ENCODE measurements around the gene CLDN20.
"Not testable (repeated sequence)": the region's sequence is repeated elsewhere in the genome, so short reads cannot be mapped to it uniquely, and the experiment has no call there.

Gene CLDN20

DNA sequence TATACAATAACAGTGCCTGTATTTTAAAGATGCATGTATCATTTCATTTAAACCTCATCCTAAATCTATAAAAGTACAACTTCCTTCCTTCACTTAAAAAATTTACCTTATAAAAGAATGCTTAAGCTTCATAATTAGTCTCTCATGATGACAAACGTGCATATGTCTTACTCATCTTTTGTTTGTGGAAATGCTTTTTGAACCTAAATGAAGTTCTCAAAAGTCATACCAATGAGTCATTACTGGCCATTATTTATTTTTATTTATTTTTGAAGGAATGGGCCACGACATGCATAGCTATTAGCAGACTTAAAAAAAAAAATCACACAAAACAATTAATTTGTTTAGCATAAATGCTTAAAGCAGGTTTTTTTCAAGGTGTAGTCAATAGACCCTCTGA is 46.8 kb downstream of the CLDN20 start:
- H3K9me2 ChIP-seq (replicated peaks; ENCODE audit: insufficient read depth, low read length): no peaks in the 10 kb centered on the region
- peaks cover 54% of the 10 kb centered on the region for H3K36me3 ChIP-seq (ENCODE audit: low read length)
- no peaks in the 10 kb centered on the region for H3K9me3 ChIP-seq (ENCODE audit: insufficient read depth, low read length)
- no peak overlapping the region for H3K4me3 ChIP-seq (ENCODE audit: insufficient read depth, low read length, poor library complexity, severe bottlenecking)
- H3K27ac ChIP-seq (ENCODE audit: low read depth, low read length): no peak overlapping the region
- no peaks in the 10 kb centered on the region for H3K27me3 ChIP-seq (ENCODE audit: low read length)
- H3K4me2 ChIP-seq (ENCODE audit: low read depth, low read length, poor library complexity, severe bottlenecking): no peak overlapping the region
- H3K9ac ChIP-seq (ENCODE audit: low read length): no peak overlapping the region
- H3F3A ChIP-seq (ENCODE audit: insufficient read depth): peaks cover 28% of the 10 kb centered on the region
- H2AFZ ChIP-seq (ENCODE audit: low read depth, low read length, severe bottlenecking): no peak overlapping the region
- peaks cover 60% of the 10 kb centered on the region for H3K79me2 ChIP-seq (ENCODE audit: insufficient read depth, low read length)
- TF ChIP-seq EZH2phosphoT487 (conservative IDR thresholded peaks at IDR 0.05; ENCODE audit: low read length): no peak
- TF ChIP-seq, protein P1, sequence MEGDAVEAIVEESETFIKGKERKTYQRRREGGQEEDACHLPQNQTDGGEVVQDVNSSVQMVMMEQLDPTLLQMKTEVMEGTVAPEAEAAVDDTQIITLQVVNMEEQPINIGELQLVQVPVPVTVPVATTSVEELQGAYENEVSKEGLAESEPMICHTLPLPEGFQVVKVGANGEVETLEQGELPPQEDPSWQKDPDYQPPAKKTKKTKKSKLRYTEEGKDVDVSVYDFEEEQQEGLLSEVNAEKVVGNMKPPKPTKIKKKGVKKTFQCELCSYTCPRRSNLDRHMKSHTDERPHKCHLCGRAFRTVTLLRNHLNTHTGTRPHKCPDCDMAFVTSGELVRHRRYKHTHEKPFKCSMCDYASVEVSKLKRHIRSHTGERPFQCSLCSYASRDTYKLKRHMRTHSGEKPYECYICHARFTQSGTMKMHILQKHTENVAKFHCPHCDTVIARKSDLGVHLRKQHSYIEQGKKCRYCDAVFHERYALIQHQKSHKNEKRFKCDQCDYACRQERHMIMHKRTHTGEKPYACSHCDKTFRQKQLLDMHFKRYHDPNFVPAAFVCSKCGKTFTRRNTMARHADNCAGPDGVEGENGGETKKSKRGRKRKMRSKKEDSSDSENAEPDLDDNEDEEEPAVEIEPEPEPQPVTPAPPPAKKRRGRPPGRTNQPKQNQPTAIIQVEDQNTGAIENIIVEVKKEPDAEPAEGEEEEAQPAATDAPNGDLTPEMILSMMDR (IDR thresholded peaks at IDR 0.05; ENCODE audit: insufficient read depth, low read length, poor library complexity, severe bottlenecking): no peak
- H4K20me1 ChIP-seq (ENCODE audit: low read depth, low read length): no peaks in the 10 kb centered on the region

DNA sequence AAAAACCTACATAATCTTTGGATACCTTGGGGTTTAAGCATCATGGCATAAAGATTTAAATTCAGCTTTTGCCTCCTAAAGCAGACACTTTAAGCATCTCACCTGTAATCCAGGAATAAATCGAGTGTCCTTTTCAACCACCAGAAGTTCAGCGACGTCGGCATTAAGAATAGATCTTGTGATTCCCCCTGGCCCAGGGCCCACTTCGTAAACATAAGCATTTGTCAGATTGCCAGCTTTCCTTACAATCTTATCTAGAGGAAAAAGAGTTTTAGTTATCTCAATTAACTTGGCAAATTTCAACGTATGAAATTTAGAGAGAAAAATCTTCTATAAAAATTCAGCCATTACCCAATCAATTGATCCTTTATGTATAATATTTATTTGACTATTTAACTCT is 47.3 kb downstream of the CLDN20 start:
- Histone ChIP-seq H4K20me1 (ENCODE audit: low read depth, low read length) (no peaks in the 10 kb centered on the region), H3K9ac (ENCODE audit: low read length) (no peak overlapping the region), H3K36me3 (ENCODE audit: low read length) (peaks cover 49% of the 10 kb centered on the region), H3K4me3 (ENCODE audit: insufficient read depth, low read length, poor library complexity, severe bottlenecking) (no peak overlapping the region), H3K79me2 (ENCODE audit: insufficient read depth, low read length) (peaks cover 55% of the 10 kb centered on the region), H3K9me3 (ENCODE audit: insufficient read depth, low read length) (no peaks in the 10 kb centered on the region), H3K27ac (ENCODE audit: low read depth, low read length) (no peak overlapping the region), H3K9me2 (replicated peaks; ENCODE audit: insufficient read depth, low read length) (no peaks in the 10 kb centered on the region), H2AFZ (ENCODE audit: low read depth, low read length, severe bottlenecking) (no peak overlapping the region), H3K4me2 (ENCODE audit: low read depth, low read length, poor library complexity, severe bottlenecking) (no peak overlapping the region), H3K27me3 (ENCODE audit: low read length) (no peaks in the 10 kb centered on the region), H3F3A (ENCODE audit: insufficient read depth) (peaks cover 28% of the 10 kb centered on the region)
- TF ChIP-seq, protein P1 (IDR thresholded peaks at IDR 0.05; ENCODE audit: insufficient read depth, low read length, poor library complexity, severe bottlenecking): no peak
- no peak for TF ChIP-seq EZH2phosphoT487 (conservative IDR thresholded peaks at IDR 0.05; ENCODE audit: low read length)

DNA sequence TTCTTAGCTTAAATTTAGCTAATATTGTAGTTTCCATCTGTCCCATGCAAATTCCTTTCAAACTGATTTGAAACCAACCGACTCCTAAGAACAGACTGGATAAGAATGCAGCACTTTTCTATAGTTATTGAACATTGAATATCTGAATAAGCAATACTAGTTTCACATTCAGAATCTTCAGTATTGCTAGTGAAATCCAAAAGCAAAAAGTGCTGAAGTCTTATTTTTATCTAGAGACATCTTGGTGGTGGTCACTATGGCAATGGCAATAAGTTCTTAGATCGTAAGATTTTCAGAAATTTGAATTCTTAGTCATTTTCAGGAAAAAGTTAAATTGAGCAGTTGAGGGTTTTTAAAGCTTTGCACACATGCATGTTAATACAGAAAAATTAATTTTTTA is 47.8 kb downstream of the CLDN20 start:
- no peak overlapping the region for H3K27ac ChIP-seq (ENCODE audit: low read depth, low read length)
- no peak overlapping the region for H3K4me3 ChIP-seq (ENCODE audit: insufficient read depth, low read length, poor library complexity, severe bottlenecking)
- no peaks in the 10 kb centered on the region for H3K9me2 ChIP-seq (replicated peaks; ENCODE audit: insufficient read depth, low read length)
- H3K9ac ChIP-seq (ENCODE audit: low read length): no peak overlapping the region
- no peaks in the 10 kb centered on the region for H3K9me3 ChIP-seq (ENCODE audit: insufficient read depth, low read length)
- H3F3A ChIP-seq (ENCODE audit: insufficient read depth): peaks cover 27% of the 10 kb centered on the region
- no peaks in the 10 kb centered on the region for H4K20me1 ChIP-seq (ENCODE audit: low read depth, low read length)
- no peaks in the 10 kb centered on the region for H3K27me3 ChIP-seq (ENCODE audit: low read length)
- peaks cover 50% of the 10 kb centered on the region for H3K79me2 ChIP-seq (ENCODE audit: insufficient read depth, low read length)
- no peak overlapping the region for H2AFZ ChIP-seq (ENCODE audit: low read depth, low read length, severe bottlenecking)
- TF ChIP-seq, protein P1 (IDR thresholded peaks at IDR 0.05; ENCODE audit: insufficient read depth, low read length, poor library complexity, severe bottlenecking): no peak
- TF ChIP-seq EZH2phosphoT487 (conservative IDR thresholded peaks at IDR 0.05; ENCODE audit: low read length): no peak
- H3K4me2 ChIP-seq (ENCODE audit: low read depth, low read length, poor library complexity, severe bottlenecking): peak overlapping the region; percentile 94
- H3K36me3 ChIP-seq (ENCODE audit: low read length): peaks cover 44% of the 10 kb centered on the region; the same call in 1 of the 2 replicates

DNA sequence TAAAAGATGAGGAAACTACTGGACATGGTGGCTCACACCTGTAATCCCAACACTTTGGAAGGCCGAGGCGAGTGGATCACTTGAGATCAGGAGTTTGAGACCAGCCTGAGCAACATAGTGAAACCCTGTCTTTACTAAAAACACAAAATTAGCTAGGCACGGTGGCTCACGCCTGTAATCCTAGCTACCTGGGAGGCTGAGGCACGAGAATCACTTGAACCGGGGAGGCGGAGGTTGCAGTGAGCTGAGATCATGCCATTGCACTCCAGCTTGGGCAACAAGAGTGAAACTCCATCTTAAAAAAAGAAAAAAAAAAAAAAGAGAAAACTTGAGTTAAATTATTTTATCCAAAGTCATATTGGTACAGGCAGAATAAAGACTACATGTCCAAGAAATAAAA is 49.1 kb downstream of the CLDN20 start:
- not testable (repeated sequence) for H3K9me3 ChIP-seq (ENCODE audit: insufficient read depth, low read length); H2AFZ ChIP-seq (ENCODE audit: low read depth, low read length, severe bottlenecking); H3K27ac ChIP-seq (ENCODE audit: low read depth, low read length); H4K20me1 ChIP-seq (ENCODE audit: low read depth, low read length); H3K27me3 ChIP-seq (ENCODE audit: low read length); H3K9me2 ChIP-seq (replicated peaks; ENCODE audit: insufficient read depth, low read length)
- H3K9ac ChIP-seq (ENCODE audit: low read length): peak overlapping the region; percentile 93
- H3F3A ChIP-seq (ENCODE audit: insufficient read depth): peaks cover 33% of the 10 kb centered on the region
- peak overlapping the region; percentile 94 for H3K4me2 ChIP-seq (ENCODE audit: low read depth, low read length, poor library complexity, severe bottlenecking)
- peaks cover 41% of the 10 kb centered on the region; the same call in 1 of the 2 replicates for H3K36me3 ChIP-seq (ENCODE audit: low read length)
- H3K79me2 ChIP-seq (ENCODE audit: insufficient read depth, low read length): peaks cover 46% of the 10 kb centered on the region
- peak overlapping the region; percentile 96 for H3K4me3 ChIP-seq (ENCODE audit: insufficient read depth, low read length, poor library complexity, severe bottlenecking)

Data from SU-DHL-6 (cell line).